Measurements from ENCODE around the gene DDX1. TPM values are rescaled to one million over a fixed set of nuclear protein-coding genes. Genes with fewer than 3 reads are reported as not detected.

The DDX1 gene
- total and polyA plus RNA-seq, 9 of the 15 experiments (the other 6 are each of a cell fraction or from before 2014, with no cell fraction given): 116 to 277 (median 232) TPM

- peak in 1 of 2 experiments; percentile 59 for TF ChIP-seq AFF1 (IDR thresholded peaks at IDR 0.05; ENCODE audit: low read depth in 1 of 2, partially characterized antibody in 2 of 2)
- TF ChIP-seq ZNF140 (CRISPR knock-in tag; IDR thresholded peaks at IDR 0.05): no peak
- peak; percentile 74 for TF ChIP-seq NFE2 (IDR thresholded peaks at IDR 0.05; ENCODE audit: low read depth)
- TF ChIP-seq FOXJ3 (CRISPR knock-in tag; IDR thresholded peaks at IDR 0.05): no peak
- peak; percentile 34; the same call in 1 of the 2 replicates for TF ChIP-seq ZKSCAN8 (CRISPR knock-in tag; IDR thresholded peaks at IDR 0.05)
- TF ChIP-seq FOXK2 (conservative IDR thresholded peaks at IDR 0.05 in 1 of 2, IDR thresholded peaks at IDR 0.05 in 1 of 2; ENCODE audit: low read depth in 2 of 2): no peak
- no peak for TF ChIP-seq ZNF76 (CRISPR knock-in tag; IDR thresholded peaks at IDR 0.05; ENCODE audit: borderline replicate concordance)
- peak; percentile 80 for TF ChIP-seq POLR2AphosphoS5 (IDR thresholded peaks at IDR 0.05; ENCODE audit: control insufficient read depth, insufficient read depth, low read depth, low read length)
- no peak for TF ChIP-seq DEAF1 (CRISPR knock-in tag; IDR thresholded peaks at IDR 0.05)
- TF ChIP-seq KDM5B (IDR thresholded peaks at IDR 0.05; ENCODE audit: insufficient replicate concordance, low read depth, low read length): no peak
- no peak for TF ChIP-seq UBTF (IDR thresholded peaks at IDR 0.05; ENCODE audit: borderline replicate concordance in 1 of 2, low read depth in 2 of 2, low read length in 2 of 2)
- peak; percentile 58; the same call in 1 of the 2 replicates for TF ChIP-seq HMBOX1 (IDR thresholded peaks at IDR 0.05)
- no peak for TF ChIP-seq HINFP (tag; conservative IDR thresholded peaks at IDR 0.05; ENCODE audit: low read depth)
- TF ChIP-seq ASH1L (IDR thresholded peaks at IDR 0.05; ENCODE audit: borderline replicate concordance, low read depth, partially characterized antibody): no peak
- TF ChIP-seq ZNF584 (CRISPR knock-in tag; IDR thresholded peaks at IDR 0.05; ENCODE audit: low read depth): 0 out of 2 replicates have a peak, but pooled peaks have one; percentile 16
- TF ChIP-seq MCM3 (IDR thresholded peaks at IDR 0.05): no peak
Observed at GRCh38 chr2:15557887-15558311, 33.8 kb upstream of the DDX1 start (continued).

All from K562 (cell line).